GM12878 (cell line): ENCODE data around the gene COTL1. TPM values are rescaled to one million over a fixed set of nuclear protein-coding genes. Genes with fewer than 3 reads are reported as not detected.

Experiments
- ATAC-seq: fragments of 200-7000 bp; cut with Tn5 transposase; 3 replicates; pipeline ENCODE4 v1.9.1; 2020; ENCODE audit warnings: mild to moderate bottlenecking, moderate library complexity
- BruUV-seq: library from RNA; stranded (reverse); fragments of 400-500 nt; replicated peaks from 2 replicates; lab custom pipeline; 2021; lab: Mats Ljungman, UMichigan
- CTCF ChIA-PET: fragments of 300-600 bp; sonication (Branson Sonifier 250); formaldehyde crosslinking; extraction: SDS; loops from one replicate; lab custom pipeline; 2021; ENCODE audit warnings: inconsistent platforms; lab: Yijun Ruan, JAX
- POLR2A ChIA-PET: fragments of 350-600 bp; formaldehyde crosslinking; extraction: SDS; loops from one replicate; lab custom pipeline; 2021; ENCODE audit warnings: inconsistent platforms; lab: Charles Lee
- RAD21 ChIA-PET: fragments of 300-600 bp; sonication (Branson Sonifier 250); formaldehyde crosslinking; loops from one replicate; lab custom pipeline; 2023; ENCODE audit warnings: antibody characterized with exemption; ENCODE audit not compliant: unreplicated experiment; lab: Charles Lee
- SMC1A ChIA-PET: fragments of 300-600 bp; sonication (Branson Sonifier 250); formaldehyde crosslinking; loops from one replicate; lab custom pipeline; 2023; ENCODE audit not compliant: unreplicated experiment, uncharacterized antibody; lab: Charles Lee
- DNase-seq: peaks from one replicate; pipeline ENCODE4 v3.0.0-alpha.2; 2011; ENCODE audit warnings: low read depth, low spot score
- FAIRE-seq: peaks from 3 replicates; lab custom pipeline; 2011; peaks lifted over from hg19 to GRCh38; lab: Jason Lieb, UNC
- H2AFZ ChIP-seq: 2 replicates; pipeline ENCODE4 v1.6.0; 2011; ENCODE audit warnings: low read depth, low read length, control low read depth; ENCODE audit not compliant: control insufficient read depth
- H3K27ac ChIP-seq: 2 replicates; pipeline ENCODE4 v1.5.1; 2011; ENCODE audit warnings: control low read depth; ENCODE audit not compliant: control insufficient read depth, insufficient read depth
- H3K27me3 ChIP-seq, 2 experiments: replicated peaks in 1 of 2; 2 replicates each; pipeline versions ENCODE4 v1.6.0 to v1.6.1; 2011; ENCODE audit warnings: low read length in 1 of 2; ENCODE audit not compliant: control insufficient read depth in 2 of 2, insufficient read depth in 2 of 2
- H3K36me3 ChIP-seq, 2 experiments: 2 replicates each; pipeline ENCODE4 v1.5.1; 2011; ENCODE audit warnings: low read length in 1 of 2; ENCODE audit not compliant: control insufficient read depth in 2 of 2, insufficient read depth in 2 of 2
- H3K4me1 ChIP-seq: 2 replicates; pipeline ENCODE4 v1.6.1; 2011; ENCODE audit warnings: mild to moderate bottlenecking, low read length, moderate library complexity, mixed read lengths; ENCODE audit not compliant: control insufficient read depth, insufficient read depth
- H3K4me2 ChIP-seq: 2 replicates; pipeline ENCODE4 v1.6.0; 2011; ENCODE audit warnings: control low read depth; ENCODE audit not compliant: control insufficient read depth, insufficient read depth
- H3K4me3 ChIP-seq: fragments of 200-600 bp; sonication (generic); 2 replicates; pipeline ENCODE4 v1.5.1; 2016
- H3K79me2 ChIP-seq: 2 replicates; pipeline ENCODE4 v1.6.0; 2011; ENCODE audit warnings: low read length; ENCODE audit not compliant: control insufficient read depth, insufficient read depth
- H3K9ac ChIP-seq: 2 replicates; pipeline ENCODE4 v1.8.0; 2011; ENCODE audit warnings: low read length, control low read depth, mixed read lengths; ENCODE audit not compliant: control insufficient read depth, insufficient read depth
- H3K9me3 ChIP-seq: replicated peaks from 3 replicates; pipeline ENCODE4 v1.5.1; 2011; ENCODE audit warnings: mild to moderate bottlenecking, low read length; ENCODE audit not compliant: control insufficient read depth, insufficient read depth
- H4K20me1 ChIP-seq: 2 replicates; pipeline ENCODE4 v1.6.0; 2011; ENCODE audit not compliant: control insufficient read depth, insufficient read depth
- BCL11A ChIP-seq: IDR thresholded peaks from 2 replicates; pipeline ENCODE4 v1.6.1; 2011; ENCODE audit warnings: low read depth, low read length
- MAX ChIP-seq: IDR thresholded peaks from 2 replicates; pipeline ENCODE4 v1.6.1; 2012; ENCODE audit warnings: low read depth, low read length, improper control_type of control experiment
- RCOR1 ChIP-seq: conservative IDR thresholded peaks from 2 replicates; pipeline ENCODE4 v1.6.1; 2012; ENCODE audit warnings: low read depth, low read length, improper control_type of control experiment
- SREBF1 ChIP-seq: IDR thresholded peaks from 2 replicates; pipeline ENCODE4 v1.6.1; 2012; ENCODE audit warnings: mild to moderate bottlenecking, low read length
- STAT1 ChIP-seq: fragments of 450-650 bp; conservative IDR thresholded peaks from 2 replicates; pipeline ENCODE4 v1.6.1; 2014; ENCODE audit warnings: antibody characterized with exemption, mild to moderate bottlenecking
- SUPT20H ChIP-seq: IDR thresholded peaks from 2 replicates; pipeline ENCODE4 v1.6.1; 2011; ENCODE audit warnings: low read depth, mild to moderate bottlenecking, low read length, moderate library complexity, borderline replicate concordance; ENCODE audit not compliant: control insufficient read depth
- ZNF207 ChIP-seq: fragments of 450-650 bp; IDR thresholded peaks from 2 replicates; pipeline ENCODE4 v1.6.1; 2014; ENCODE audit warnings: antibody characterized with exemption, mild to moderate bottlenecking, borderline replicate concordance
- WGBS: methylation state at CpG from one replicate; pipeline ENCODE4 v1.1.6; 2016; ENCODE audit warnings: low lambda C conversion rate; ENCODE audit not compliant: insufficient replicate concordance, insufficient coverage; ENCODE audit errors: missing lambda C conversion rate; 5-methylcytosine and 5-hydroxymethylcytosine counted together
- in situ Hi-C: fragments of 300-500 bp; cut with MboI; formaldehyde crosslinking; loops from 9 replicates; pipeline ENCODE4 v1.14.3; 2018; ENCODE audit warnings: mixed read lengths
- intact Hi-C: fragments of 100-400 bp; cut with micrococcal nuclease; formaldehyde crosslinking; loops from one replicate; pipeline ENCODE4 v1.14.2; 2022; ENCODE audit not compliant: unreplicated experiment
- polyA plus RNA-seq, 11 experiments: library from polyadenylated mRNA; depleted of rRNA in 4 of 11; unstranded in 6 of 11; stranded (reverse) in 5 of 11; fragments of >200 nt; fragmentation: Nextera tagmentation in 4 of 11; fragmentation: Illumina TruSeq in 1 of 11; extraction: Ambion mirVana in 4 of 11; extraction: Trizol in 1 of 11; gene quantifications; 1 replicate in 1 of 11; 2 replicates in 10 of 11; pipeline versions ENCODE4 v1.2.1 to v1.2.3, GENCODE V29; 2011 to 2016; ENCODE audit warnings: inconsistent platforms in 2 of 11, missing spikeins in 2 of 11, low read depth in 1 of 11
- total RNA-seq, 4 experiments: library from RNA; depleted of rRNA in 3 of 4; stranded (reverse); fragments of >200 nt in 3 of 4; fragmentation: Illumina TruSeq in 1 of 4; extraction: Trizol in 1 of 4; gene quantifications; 2 replicates each; pipeline versions ENCODE4 v1.2.1 to v1.2.3, GENCODE V29; 2013 to 2021
- TF ChIP-seq, protein P1 (sequence below): fragments of 450-650 bp; IDR thresholded peaks from 2 replicates; pipeline ENCODE4 v1.6.1; 2017; ENCODE audit warnings: mild to moderate bottlenecking, moderate library complexity

The COTL1 gene
- total and polyA plus RNA-seq, 10 of the 15 experiments (the other 5 are each of a cell fraction or from before 2014, with no cell fraction given) = 140 to 894 (median 330) TPM

- ChIA-PET CTCF (interaction anchor here (0.6 kb wide), 1 partner anchor 17 kb away, joined by 3 read pairs; no protein-coding TSS in a partner anchor), RAD21 (no interaction called here), POLR2A (no interaction called here)
- peaks cover 52 to 58% of the 10 kb centered on the region in 2 experiments for H3K36me3 ChIP-seq
- peaks cover 10% of the 10 kb centered on the region; the same call in 2 of the 3 replicates for H3K9me3 ChIP-seq
- H2AFZ ChIP-seq = no peak overlapping the region
- no peak for FAIRE-seq
- no peak overlapping the region for H3K9ac ChIP-seq
- H3K4me3 ChIP-seq = no peak overlapping the region
- in situ Hi-C loops = no loop called here
- no peak overlapping the region for H3K27ac ChIP-seq
- no peak overlapping the region for H3K4me2 ChIP-seq
- no peaks in the 10 kb centered on the region for H3K27me3 ChIP-seq
- H3K79me2 ChIP-seq = peaks cover 42% of the 10 kb centered on the region
- BruUV-seq = no TSS peak
- TF ChIP-seq SREBF1 = no peak
- TF ChIP-seq, protein P1, sequence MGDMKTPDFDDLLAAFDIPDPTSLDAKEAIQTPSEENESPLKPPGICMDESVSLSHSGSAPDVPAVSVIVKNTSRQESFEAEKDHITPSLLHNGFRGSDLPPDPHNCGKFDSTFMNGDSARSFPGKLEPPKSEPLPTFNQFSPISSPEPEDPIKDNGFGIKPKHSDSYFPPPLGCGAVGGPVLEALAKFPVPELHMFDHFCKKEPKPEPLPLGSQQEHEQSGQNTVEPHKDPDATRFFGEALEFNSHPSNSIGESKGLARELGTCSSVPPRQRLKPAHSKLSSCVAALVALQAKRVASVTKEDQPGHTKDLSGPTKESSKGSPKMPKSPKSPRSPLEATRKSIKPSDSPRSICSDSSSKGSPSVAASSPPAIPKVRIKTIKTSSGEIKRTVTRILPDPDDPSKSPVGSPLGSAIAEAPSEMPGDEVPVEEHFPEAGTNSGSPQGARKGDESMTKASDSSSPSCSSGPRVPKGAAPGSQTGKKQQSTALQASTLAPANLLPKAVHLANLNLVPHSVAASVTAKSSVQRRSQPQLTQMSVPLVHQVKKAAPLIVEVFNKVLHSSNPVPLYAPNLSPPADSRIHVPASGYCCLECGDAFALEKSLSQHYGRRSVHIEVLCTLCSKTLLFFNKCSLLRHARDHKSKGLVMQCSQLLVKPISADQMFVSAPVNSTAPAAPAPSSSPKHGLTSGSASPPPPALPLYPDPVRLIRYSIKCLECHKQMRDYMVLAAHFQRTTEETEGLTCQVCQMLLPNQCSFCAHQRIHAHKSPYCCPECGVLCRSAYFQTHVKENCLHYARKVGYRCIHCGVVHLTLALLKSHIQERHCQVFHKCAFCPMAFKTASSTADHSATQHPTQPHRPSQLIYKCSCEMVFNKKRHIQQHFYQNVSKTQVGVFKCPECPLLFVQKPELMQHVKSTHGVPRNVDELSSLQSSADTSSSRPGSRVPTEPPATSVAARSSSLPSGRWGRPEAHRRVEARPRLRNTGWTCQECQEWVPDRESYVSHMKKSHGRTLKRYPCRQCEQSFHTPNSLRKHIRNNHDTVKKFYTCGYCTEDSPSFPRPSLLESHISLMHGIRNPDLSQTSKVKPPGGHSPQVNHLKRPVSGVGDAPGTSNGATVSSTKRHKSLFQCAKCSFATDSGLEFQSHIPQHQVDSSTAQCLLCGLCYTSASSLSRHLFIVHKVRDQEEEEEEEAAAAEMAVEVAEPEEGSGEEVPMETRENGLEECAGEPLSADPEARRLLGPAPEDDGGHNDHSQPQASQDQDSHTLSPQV = no peak
- TF ChIP-seq BCL11A = no peak
- TF ChIP-seq ZNF207 = no peak
- TF ChIP-seq SUPT20H = no peak
- no peak for TF ChIP-seq STAT1
- TF ChIP-seq RCOR1 = no peak
- no peak for TF ChIP-seq MAX
- TF ChIP-seq, all 136 proteins: peak for 0
- 86% methylated on average over 9 of the region's 9 CpGs for WGBS
- ATAC-seq = no peak
- intact Hi-C loops = no loop called here
- peaks cover 16% of the 10 kb centered on the region for H3K4me1 ChIP-seq
- DNase-seq = no peak
- SMC1A ChIA-PET = interaction anchor here (0.7 kb wide), 1 partner anchor 27 kb away, joined by 3 read pairs; no protein-coding TSS in a partner anchor
- no peaks in the 10 kb centered on the region for H4K20me1 ChIP-seq
These were observed 49.8 kb downstream of the COTL1 start for GRCh38 chr16:84568066-84568465.
